HG02571 (cell line): ENCODE data around the gene DOP1B.
"Not testable (repeated sequence)": the region's sequence is repeated elsewhere in the genome, so short reads cannot be mapped to it uniquely, and the experiment has no call there.

Source experiments
- ATAC-seq: cut with Tn5 transposase; IDR thresholded peaks from one replicate; pipeline ENCODE4 v1.9.1; 2021; ENCODE audit warnings: mild to moderate bottlenecking, moderate library complexity; ENCODE audit not compliant: unreplicated experiment

The DOP1B gene

GRCh38 chr21:36170823-36171222 lies 14.2 kb downstream of the DOP1B start:
- ATAC-seq = no peak

- ATAC-seq = no peak
Observed at GRCh38 chr21:36171336-36171735, 14.7 kb downstream of the DOP1B start.

DNA sequence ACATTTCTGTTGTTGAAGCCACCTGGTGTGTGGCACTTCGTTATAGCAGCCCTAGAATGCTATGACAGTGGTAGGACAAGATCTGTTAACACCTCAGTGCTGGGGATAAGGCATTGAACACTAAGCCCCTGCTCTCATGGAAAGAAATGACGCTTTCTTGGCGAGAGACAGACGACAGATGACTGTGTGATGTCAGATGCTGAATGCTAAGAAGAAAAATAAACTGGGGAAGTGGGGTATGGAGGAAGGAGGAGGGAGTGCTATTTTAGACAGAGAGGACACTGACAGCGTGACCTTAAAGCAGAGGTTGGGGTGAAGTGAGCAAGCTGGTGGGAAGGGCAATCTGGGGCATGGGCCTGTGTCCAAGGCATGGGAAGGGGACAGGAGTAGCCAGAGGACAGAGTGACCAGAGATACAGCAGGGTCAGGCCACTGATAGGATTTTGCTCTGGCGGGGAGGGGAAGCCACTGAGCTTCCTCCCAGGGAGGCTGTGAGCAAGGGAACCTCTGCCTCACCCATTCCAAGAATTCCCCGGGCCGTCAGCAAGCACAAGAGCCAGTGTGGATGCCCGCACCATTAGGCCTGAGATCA lies 15.2 kb downstream of the DOP1B start:
- ATAC-seq = no peak

- no peak for ATAC-seq
Observed at GRCh38 chr21:36174780-36175179, 18.2 kb downstream of the DOP1B start.

- ATAC-seq = no peak
Observed at GRCh38 chr21:36175771-36176565, 19.3 kb downstream of the DOP1B start.

DNA sequence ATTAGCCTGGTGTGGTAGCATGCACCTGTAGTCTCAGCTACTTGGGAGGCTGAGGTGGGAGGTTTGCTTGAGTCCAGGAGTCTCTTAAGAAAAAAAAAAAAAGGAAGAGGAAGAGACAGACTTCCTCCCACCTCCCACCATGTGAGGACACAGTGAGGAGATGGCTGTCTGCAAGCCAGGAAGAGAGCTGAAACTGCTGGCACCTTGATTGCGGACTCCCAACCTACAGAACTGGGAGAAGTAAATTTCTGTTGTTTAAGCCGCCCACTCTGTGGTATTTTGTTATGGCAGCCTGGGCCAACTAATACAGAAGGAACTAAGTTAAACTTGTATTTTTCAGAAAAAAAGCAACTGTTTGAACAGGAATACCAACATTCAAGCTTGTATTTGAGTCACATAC lies 21.7 kb downstream of the DOP1B start:
- no peak for ATAC-seq

GRCh38 chr21:36179145-36179544 lies 22.5 kb downstream of the DOP1B start:
- ATAC-seq = no peak

DNA sequence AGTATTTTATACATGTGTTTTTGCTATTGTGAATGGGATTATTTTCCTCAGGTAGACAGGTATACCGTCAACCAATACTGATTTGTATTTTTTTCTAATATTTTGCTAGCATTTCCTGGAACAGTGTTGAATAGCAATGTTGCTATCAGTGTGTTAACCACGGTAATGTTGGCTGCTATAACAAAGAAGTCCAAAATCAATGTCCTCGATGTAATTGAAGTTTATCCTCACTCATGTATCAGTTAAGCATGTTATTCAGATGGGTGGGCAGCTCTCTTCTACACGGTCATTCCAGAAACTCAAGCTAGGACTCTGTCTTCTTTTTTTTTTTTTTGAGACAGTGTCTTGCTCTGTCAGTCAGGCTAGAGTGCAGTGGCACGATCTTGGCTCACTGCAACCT lies 24.3 kb downstream of the DOP1B start:
- ATAC-seq = no peak

DNA sequence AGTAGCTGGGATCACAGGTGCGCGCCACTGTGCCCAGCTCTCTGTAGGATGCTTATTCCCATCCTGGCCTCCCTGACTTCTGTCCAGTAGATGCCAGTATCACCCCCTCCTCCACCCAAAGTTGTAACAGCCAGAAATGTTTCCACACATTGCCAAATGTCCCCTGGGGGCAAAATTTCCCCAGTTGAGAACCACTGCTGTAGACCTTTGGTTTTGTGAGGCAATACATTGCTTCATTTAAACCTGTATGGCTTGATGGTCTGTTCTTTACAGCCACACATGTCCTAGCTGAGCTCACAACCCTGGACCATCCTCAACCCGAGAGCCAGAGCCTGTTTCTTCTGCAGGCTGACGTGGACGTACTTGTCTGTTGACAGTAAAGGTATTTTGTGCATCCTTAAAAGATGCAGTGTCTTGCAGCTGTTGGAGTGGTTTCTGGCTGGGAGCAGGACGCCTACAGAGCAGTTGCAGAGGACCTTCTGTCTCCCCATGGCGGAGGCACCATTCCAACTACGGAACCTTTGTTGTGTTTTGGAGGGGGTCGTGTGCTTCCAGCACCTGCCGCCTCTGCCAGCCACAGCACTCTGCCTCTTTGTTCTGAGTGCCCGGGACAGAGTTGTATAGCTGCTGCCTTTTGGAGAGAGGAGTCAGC lies 26.6 kb downstream of the DOP1B start:
- no peak for ATAC-seq

DNA sequence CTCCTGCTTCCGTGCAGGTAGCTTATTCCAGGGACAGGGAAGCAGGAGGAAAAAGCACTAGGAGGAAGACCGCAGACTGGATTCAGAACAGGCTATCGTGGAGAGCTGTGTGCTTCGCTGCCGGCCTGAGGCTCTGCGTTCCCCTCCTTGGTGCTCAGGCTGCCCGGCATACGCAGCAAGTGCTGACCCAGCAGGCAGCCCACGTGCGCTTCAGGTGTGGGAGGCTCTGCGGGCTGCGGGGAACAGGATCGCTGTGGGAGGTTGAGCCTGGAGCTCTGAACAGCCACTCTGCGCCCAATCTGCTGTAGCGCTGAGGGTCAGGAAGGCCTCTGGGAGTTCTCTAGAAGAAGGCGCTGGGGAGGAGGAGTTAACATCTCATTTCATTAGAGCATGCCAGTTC lies 27.9 kb downstream of the DOP1B start:
- no peak for ATAC-seq

GRCh38 chr21:36185523-36185922 lies 28.9 kb downstream of the DOP1B start:
- ATAC-seq = no peak

DNA sequence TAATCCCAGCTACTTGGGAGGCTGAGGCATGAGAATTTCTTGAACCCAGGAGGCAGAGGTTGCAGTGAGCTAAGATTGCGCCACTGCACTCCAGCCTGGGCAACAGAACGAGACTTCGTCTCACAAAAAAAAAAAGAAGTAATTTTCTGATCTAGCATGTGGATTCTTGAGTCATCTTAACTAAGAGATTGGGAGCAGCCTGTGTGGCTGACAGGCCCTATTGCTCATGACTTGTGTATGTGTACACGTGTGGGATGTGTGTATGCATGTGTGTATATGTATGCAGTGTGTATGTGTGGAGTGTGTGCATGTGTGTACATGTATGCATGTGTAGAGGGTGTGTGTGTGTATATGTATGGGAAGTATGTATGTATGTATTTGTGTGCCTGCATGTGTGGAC lies 29.5 kb downstream of the DOP1B start:
- no peak for ATAC-seq

GRCh38 chr21:36186506-36187399 lies 30.1 kb downstream of the DOP1B start:
- no peak for ATAC-seq

GRCh38 chr21:36188081-36188681 lies 31.6 kb downstream of the DOP1B start:
- no peak for ATAC-seq

GRCh38 chr21:36188937-36189336 lies 32.3 kb downstream of the DOP1B start:
- ATAC-seq = no peak

- no peak for ATAC-seq
Observed at GRCh38 chr21:36190736-36191135, 34.1 kb downstream of the DOP1B start.

DNA sequence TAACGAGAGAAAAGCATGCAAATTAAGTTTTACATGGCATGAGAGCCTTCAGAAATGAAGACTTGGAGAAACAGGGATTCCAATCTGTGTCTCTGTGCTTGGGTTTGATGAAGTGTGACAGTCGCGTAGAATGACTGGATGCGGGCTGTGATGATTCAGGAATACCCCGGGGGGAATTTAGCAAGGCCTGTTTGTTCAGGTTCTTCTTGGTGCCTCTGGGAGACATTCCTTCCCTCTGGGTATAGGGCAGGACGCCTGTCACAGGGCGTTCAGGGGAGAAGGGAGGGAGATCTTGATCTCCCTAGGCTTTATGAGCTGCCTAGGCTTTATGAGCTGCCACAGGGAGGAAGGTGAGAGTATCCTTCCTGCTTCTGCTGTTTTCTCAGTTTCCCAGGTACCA lies 36.6 kb downstream of the DOP1B start:
- ATAC-seq = no peak

DNA sequence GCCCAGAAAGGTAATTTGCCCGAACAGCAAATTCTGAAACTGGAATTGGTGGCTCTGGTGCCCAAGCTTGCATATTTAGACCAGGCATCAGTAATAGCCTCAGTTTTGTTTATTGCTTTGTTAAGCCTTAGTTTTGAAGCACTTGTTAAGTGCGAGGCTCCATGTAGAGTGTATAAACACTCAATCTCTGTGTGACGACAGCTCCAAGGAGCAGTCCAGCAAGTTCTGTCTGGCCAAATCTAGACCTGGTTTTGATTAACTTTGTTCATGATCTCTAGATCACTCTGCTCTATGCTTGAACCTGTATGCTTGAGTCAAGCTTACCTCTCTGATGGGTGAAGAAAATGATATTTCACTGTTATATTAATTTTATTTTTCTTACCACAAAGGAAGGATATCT lies 37.4 kb downstream of the DOP1B start:
- no peak for ATAC-seq

DNA sequence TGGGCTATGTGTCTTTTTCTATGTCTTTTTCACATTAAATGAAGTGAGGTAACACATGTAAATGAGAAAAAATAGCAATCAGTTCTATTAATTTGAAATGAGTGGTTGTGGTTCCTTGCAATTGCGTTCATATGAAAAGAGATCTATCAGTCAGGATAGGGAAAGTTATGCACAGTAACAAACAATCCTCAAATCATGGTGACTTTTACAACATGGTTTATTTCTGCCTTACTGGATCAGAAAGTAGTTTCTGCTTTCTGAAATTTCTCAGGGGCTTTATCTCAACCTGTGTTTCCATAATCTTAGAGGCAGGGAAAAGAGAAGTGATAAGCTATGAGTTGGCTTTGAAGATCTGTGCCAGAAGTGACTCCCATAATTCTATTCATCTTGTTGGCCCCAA lies 39.0 kb downstream of the DOP1B start:
- ATAC-seq = no peak

GRCh38 chr21:36199021-36199420 lies 42.4 kb downstream of the DOP1B start:
- ATAC-seq = no peak

DNA sequence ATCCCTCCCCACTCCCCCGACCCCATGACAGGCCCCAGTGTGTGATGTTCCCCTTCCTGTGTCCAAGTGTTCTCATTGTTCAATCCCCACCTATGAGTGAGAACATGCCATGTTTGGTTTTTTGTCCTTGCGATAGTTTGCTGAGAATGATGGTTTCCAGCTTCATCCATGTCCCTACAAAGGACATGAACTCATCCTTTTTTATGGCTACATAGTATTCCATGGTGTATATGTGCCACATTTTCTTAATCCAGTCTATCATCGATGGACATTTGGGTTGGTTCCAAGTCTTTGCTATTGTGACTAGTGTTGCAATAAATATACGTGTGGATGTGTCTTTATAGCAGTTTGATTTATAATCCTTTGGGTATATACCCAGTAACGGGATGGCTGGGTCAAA lies 43.0 kb downstream of the DOP1B start:
- not testable (repeated sequence) for ATAC-seq
